Left ventricle myocardium inferior (tissue), 1 donor: ENCODE results near the gene ZNF627. TPM values are rescaled to one million over a fixed set of nuclear protein-coding genes. Genes with fewer than 3 reads are reported as not detected.
A peak's percentile ranks its signal among the peaks of the same experiment; 100 is the strongest.
"Not testable (repeated sequence)": the region's sequence is repeated elsewhere in the genome, so short reads cannot be mapped to it uniquely, and the experiment has no call there.

Source experiments
- DNase-seq: peaks from one replicate; pipeline ENCODE4 v3.0.0-alpha.2; 2020
- H3K27ac ChIP-seq: fragments of 200-600 bp; replicated peaks from 2 replicates; pipeline ENCODE4 v1.8.0; 2021
- H3K27me3 ChIP-seq: fragments of 200-600 bp; 2 replicates; pipeline ENCODE4 v1.8.0; 2021; ENCODE audit warnings: low read depth
- H3K36me3 ChIP-seq: fragments of 200-600 bp; 2 replicates; pipeline ENCODE4 v1.8.0; 2021
- H3K4me1 ChIP-seq: fragments of 200-600 bp; 2 replicates; pipeline ENCODE4 v1.8.0; 2021
- H3K4me3 ChIP-seq: fragments of 200-600 bp; 2 replicates; pipeline ENCODE4 v1.8.0; 2021; ENCODE audit warnings: mild to moderate bottlenecking, moderate library complexity
- H3K9me3 ChIP-seq: fragments of 200-600 bp; replicated peaks from 2 replicates; pipeline ENCODE4 v1.8.0; 2021
- CTCF ChIP-seq: fragments of 200-600 bp; IDR thresholded peaks from 2 replicates; pipeline ENCODE4 v1.8.0; 2021; ENCODE audit warnings: antibody characterized with exemption, mild to moderate bottlenecking, borderline replicate concordance
- intact Hi-C: fragments of 100-400 bp; cut with micrococcal nuclease; formaldehyde crosslinking; loops from one replicate; pipeline ENCODE4 v1.11.0; 2022
- total RNA-seq: library from RNA; stranded (reverse); fragmentation: NEBNext Ultra II Directional; extraction: Animal tissue kit (Norgen Biotek cat#: 25700); gene quantifications from one replicate; pipeline ENCODE4 v1.2.1, GENCODE V29; 2021
- donor health status: DM: no; HTN: yes; CAD: no; lungs with severe emphysema.

ZNF627 gene
- total RNA-seq, 1 donor from 2014 or later, result 5.5 TPM

GRCh38 chr19:11612816-11613511 lies 15.7 kb downstream of the ZNF627 start:
- H3K36me3 ChIP-seq, result peaks cover 41% of the 10 kb centered on the region
- no peak for TF ChIP-seq CTCF
- intact Hi-C loops, result no loop called here
- H3K27me3 ChIP-seq, result no peaks in the 10 kb centered on the region
- no peak overlapping the region for H3K27ac ChIP-seq
- no peak for DNase-seq
- peaks cover 22% of the 10 kb centered on the region for H3K9me3 ChIP-seq
- H3K4me3 ChIP-seq, result no peak overlapping the region
- peaks cover 9% of the 10 kb centered on the region for H3K4me1 ChIP-seq

- Histone ChIP-seq H3K4me3 (no peak overlapping the region), H3K27ac (no peak overlapping the region), H3K27me3 (no peaks in the 10 kb centered on the region), H3K9me3 (peaks cover 30% of the 10 kb centered on the region), H3K36me3 (peaks cover 73% of the 10 kb centered on the region), H3K4me1 (no peaks in the 10 kb centered on the region)
- no peak for TF ChIP-seq CTCF
- DNase-seq, result no peak
- intact Hi-C loops, result no loop called here
These were observed 20.1 kb downstream of the ZNF627 start for GRCh38 chr19:11617180-11618062.

GRCh38 chr19:11620553-11620952 lies 23.3 kb downstream of the ZNF627 start:
- H3K4me3 ChIP-seq, result no peak overlapping the region
- peaks cover 30% of the 10 kb centered on the region for H3K9me3 ChIP-seq
- intact Hi-C loops, result no loop called here
- no peaks in the 10 kb centered on the region for H3K27me3 ChIP-seq
- peaks cover 56% of the 10 kb centered on the region for H3K36me3 ChIP-seq
- no peak overlapping the region for H3K27ac ChIP-seq
- no peak for TF ChIP-seq CTCF
- peaks cover 15% of the 10 kb centered on the region for H3K4me1 ChIP-seq
- no peak for DNase-seq

- H3K27me3 ChIP-seq, intact Hi-C loops, H3K27ac ChIP-seq, H3K4me3 ChIP-seq, DNase-seq: not testable (repeated sequence)
- H3K9me3 ChIP-seq, result peaks cover 13% of the 10 kb centered on the region
- peaks cover 15% of the 10 kb centered on the region for H3K4me1 ChIP-seq
- H3K36me3 ChIP-seq, result peaks cover 37% of the 10 kb centered on the region
These were observed 25.1 kb downstream of the ZNF627 start for GRCh38 chr19:11622401-11622800.

- peak overlapping the region; percentile 22 for H3K27ac ChIP-seq
- DNase-seq, result no peak
- H3K9me3 ChIP-seq, result no peaks in the 10 kb centered on the region
- no peaks in the 10 kb centered on the region for H3K27me3 ChIP-seq
- H3K36me3 ChIP-seq, result peaks cover 20% of the 10 kb centered on the region
- peaks cover 15% of the 10 kb centered on the region for H3K4me1 ChIP-seq
- no peak for TF ChIP-seq CTCF
- H3K4me3 ChIP-seq, result peak overlapping the region; percentile 62
- intact Hi-C loops, result no loop called here
These were observed 26.8 kb downstream of the ZNF627 start for GRCh38 chr19:11624069-11624463.

- no peaks in the 10 kb centered on the region for H3K36me3 ChIP-seq
- no peak for TF ChIP-seq CTCF
- H3K4me3 ChIP-seq, result no peak overlapping the region
- intact Hi-C loops, result no loop called here
- no peaks in the 10 kb centered on the region for H3K9me3 ChIP-seq
- H3K4me1 ChIP-seq, result peaks cover 15% of the 10 kb centered on the region
- H3K27me3 ChIP-seq, result no peaks in the 10 kb centered on the region
- H3K27ac ChIP-seq, result no peak overlapping the region
- DNase-seq, result no peak
These were observed 29.0 kb downstream of the ZNF627 start for GRCh38 chr19:11626252-11626651.
